Neuronal stem cell (in vitro differentiated cells): ENCODE results near the gene GH1.
"Not testable (repeated sequence)": the region's sequence is repeated elsewhere in the genome, so short reads cannot be mapped to it uniquely, and the experiment has no call there.

Source experiments
- DNase-seq: peaks from one replicate; pipeline ENCODE4 v3.0.0-alpha.2; 2013; ENCODE audit warnings: low spot score
- H2AFZ ChIP-seq: one replicate; pipeline ENCODE4 v1.6.1; 2013; ENCODE audit warnings: mild to moderate bottlenecking, low read length, inconsistent platforms
- H2AK5ac ChIP-seq: 2 replicates; pipeline ENCODE4 v1.6.1; 2013; ENCODE audit warnings: low read depth, mild to moderate bottlenecking, inconsistent platforms, low read length, moderate library complexity, mixed read lengths
- H2BK120ac ChIP-seq: 2 replicates; pipeline ENCODE4 v1.6.1; 2013; ENCODE audit warnings: low read depth, mild to moderate bottlenecking, inconsistent platforms, low read length, moderate library complexity, mixed read lengths
- H2BK12ac ChIP-seq: one replicate; pipeline ENCODE4 v1.6.1; 2013; ENCODE audit warnings: low read length, inconsistent platforms
- H2BK15ac ChIP-seq: 2 replicates; pipeline ENCODE4 v1.6.1; 2013; ENCODE audit warnings: mild to moderate bottlenecking, low read length, inconsistent platforms, mixed read lengths
- H2BK5ac ChIP-seq: one replicate; pipeline ENCODE4 v1.6.1; 2013; ENCODE audit warnings: inconsistent platforms, mild to moderate bottlenecking, low read length, moderate library complexity
- H3K14ac ChIP-seq: one replicate; pipeline ENCODE4 v1.6.1; 2013; ENCODE audit warnings: low read length, inconsistent platforms
- H3K18ac ChIP-seq: 2 replicates; pipeline ENCODE4 v1.6.1; 2013; ENCODE audit warnings: low read length, inconsistent platforms
- H3K23ac ChIP-seq: 2 replicates; pipeline ENCODE4 v1.6.1; 2013; ENCODE audit warnings: low read depth, mild to moderate bottlenecking, mixed read lengths, low read length, inconsistent platforms; ENCODE audit not compliant: poor library complexity
- H3K27ac ChIP-seq: replicated peaks from 3 replicates; pipeline ENCODE4 v1.5.1; 2013; ENCODE audit warnings: low read length, inconsistent platforms
- H3K27me3 ChIP-seq, 3 experiments: 2 replicates each; pipeline ENCODE4 v1.6.1; 2013; ENCODE audit warnings: low read length in 3 of 3, mild to moderate bottlenecking in 2 of 3, inconsistent platforms in 1 of 3, low read depth in 1 of 3, mixed read lengths in 1 of 3, moderate library complexity in 1 of 3; ENCODE audit not compliant: control insufficient read depth in 3 of 3, insufficient read depth in 3 of 3
- H3K36me3 ChIP-seq, 2 donors: replicated peaks in 1 of 2; 2 replicates each; pipeline ENCODE4 v1.6.1; 2013; ENCODE audit warnings: low read length in 2 of 2; ENCODE audit not compliant: control insufficient read depth in 2 of 2, insufficient read depth in 2 of 2
- H3K4ac ChIP-seq: 2 replicates; pipeline ENCODE4 v1.6.1; 2013; ENCODE audit warnings: inconsistent platforms, mild to moderate bottlenecking, low read length, moderate library complexity
- H3K4me1 ChIP-seq, 2 donors: 1 replicate in 1 of 2; 2 replicates in 1 of 2; pipeline ENCODE4 v1.6.1; 2013; ENCODE audit warnings: low read length in 2 of 2, low read depth in 1 of 2; ENCODE audit not compliant: control insufficient read depth in 2 of 2, insufficient read depth in 1 of 2
- H3K4me2 ChIP-seq: one replicate; pipeline ENCODE4 v1.6.1; 2013; ENCODE audit warnings: mild to moderate bottlenecking, low read length, inconsistent platforms; ENCODE audit not compliant: insufficient read depth, poor library complexity, severe bottlenecking
- H3K4me3 ChIP-seq, 2 donors: 2 replicates each; pipeline ENCODE4 v1.5.1; 2013; ENCODE audit warnings: low read length in 2 of 2, mild to moderate bottlenecking in 2 of 2, inconsistent platforms in 1 of 2, moderate library complexity in 1 of 2
- H3K79me1 ChIP-seq: one replicate; pipeline ENCODE4 v1.6.1; 2013; ENCODE audit warnings: low read depth, mild to moderate bottlenecking, inconsistent platforms, low read length, moderate library complexity
- H3K9ac ChIP-seq: one replicate; pipeline ENCODE4 v1.6.1; 2013; ENCODE audit warnings: mild to moderate bottlenecking, low read depth, low read length, inconsistent platforms; ENCODE audit not compliant: poor library complexity
- H3K9me3 ChIP-seq, 2 donors: replicated peaks in 1 of 2; 2 replicates each; pipeline versions ENCODE3 to v1.6.1; 2013; ENCODE audit warnings: low read length in 2 of 2, mild to moderate bottlenecking in 2 of 2, inconsistent platforms in 1 of 2, low read depth in 1 of 2, mixed read lengths in 1 of 2, moderate library complexity in 1 of 2; ENCODE audit not compliant: control insufficient read depth in 2 of 2, insufficient read depth in 1 of 2
- H4K8ac ChIP-seq: one replicate; pipeline ENCODE4 v1.6.1; 2013; ENCODE audit warnings: low read depth, mild to moderate bottlenecking, inconsistent platforms, low read length, moderate library complexity
- H4K91ac ChIP-seq: one replicate; pipeline ENCODE4 v1.6.1; 2013; ENCODE audit warnings: low read length, low read depth, mild to moderate bottlenecking, inconsistent platforms; ENCODE audit not compliant: poor library complexity
- WGBS, 2 donors: extraction: QIAGEN DNeasy Blood & Tissue Kit; methylation state at CpG; one replicate each; pipeline ENCODE4 v1.1.7; 2013; ENCODE audit warnings: missing lambda C conversion rate in 2 of 2, mixed read lengths in 1 of 2; ENCODE audit not compliant: insufficient read length in 2 of 2, insufficient replicate concordance in 1 of 2; ENCODE audit errors: extremely low coverage in 2 of 2; 5-methylcytosine and 5-hydroxymethylcytosine counted together

GH1 gene

DNA sequence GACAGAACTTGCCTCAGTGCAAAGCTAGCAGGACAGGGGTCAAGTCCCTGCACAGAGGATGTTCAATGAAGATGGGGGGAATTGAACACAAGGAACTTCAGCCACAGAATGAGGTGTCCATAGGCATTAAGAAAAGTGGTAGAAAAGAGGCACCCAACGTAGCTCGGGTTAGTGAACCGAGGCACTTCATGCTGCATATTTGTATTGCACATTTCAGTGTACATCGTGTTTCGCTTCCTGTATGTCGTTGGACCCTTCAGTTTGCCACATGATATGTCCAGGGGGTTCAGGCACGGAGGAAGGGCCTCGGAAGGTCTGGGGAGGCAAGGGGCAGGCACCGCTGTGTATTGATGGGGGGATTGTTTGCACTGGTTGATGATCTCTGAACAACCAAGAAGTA is 40.2 kb downstream of the GH1 start:
- H3K79me1 ChIP-seq, H3K36me3 ChIP-seq, H3K4me3 ChIP-seq, H2BK120ac ChIP-seq, H3K27ac ChIP-seq, H2BK5ac ChIP-seq, H3K23ac ChIP-seq, H2BK12ac ChIP-seq, H3K4me2 ChIP-seq, H3K18ac ChIP-seq, H3K4me1 ChIP-seq, H2BK15ac ChIP-seq, H3K27me3 ChIP-seq, DNase-seq, H3K9ac ChIP-seq, H2AK5ac ChIP-seq, H2AFZ ChIP-seq, H3K14ac ChIP-seq, H4K91ac ChIP-seq, H4K8ac ChIP-seq, H3K9me3 ChIP-seq, H3K4ac ChIP-seq: not testable (repeated sequence)
- no CpG with 5 or more reads among the region's 9 CpGs for WGBS, 2 donors

DNA sequence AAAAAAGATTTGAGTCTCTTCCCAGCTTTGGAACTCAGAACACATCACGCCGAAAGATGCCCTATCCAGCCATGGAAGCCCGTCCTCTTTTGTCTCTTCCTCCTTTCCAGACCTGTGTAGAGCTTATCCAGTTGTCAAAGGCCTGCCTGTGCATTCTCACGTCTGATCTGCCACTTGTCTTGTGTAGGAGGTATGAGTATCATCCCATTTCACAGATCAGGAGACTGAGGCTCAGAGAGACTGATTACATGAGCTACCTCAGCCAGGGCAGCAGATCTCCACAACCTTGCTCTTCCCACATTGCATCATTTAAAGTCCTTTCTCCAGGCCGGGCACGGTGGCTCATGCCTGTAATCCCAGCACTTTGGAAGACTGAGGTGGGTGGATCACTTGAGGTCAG is 43.9 kb downstream of the GH1 start:
- not testable (repeated sequence) for H3K4me1 ChIP-seq, H3K27me3 ChIP-seq
- no CpG with 5 or more reads among the region's 6 CpGs for WGBS, 2 donors

DNA sequence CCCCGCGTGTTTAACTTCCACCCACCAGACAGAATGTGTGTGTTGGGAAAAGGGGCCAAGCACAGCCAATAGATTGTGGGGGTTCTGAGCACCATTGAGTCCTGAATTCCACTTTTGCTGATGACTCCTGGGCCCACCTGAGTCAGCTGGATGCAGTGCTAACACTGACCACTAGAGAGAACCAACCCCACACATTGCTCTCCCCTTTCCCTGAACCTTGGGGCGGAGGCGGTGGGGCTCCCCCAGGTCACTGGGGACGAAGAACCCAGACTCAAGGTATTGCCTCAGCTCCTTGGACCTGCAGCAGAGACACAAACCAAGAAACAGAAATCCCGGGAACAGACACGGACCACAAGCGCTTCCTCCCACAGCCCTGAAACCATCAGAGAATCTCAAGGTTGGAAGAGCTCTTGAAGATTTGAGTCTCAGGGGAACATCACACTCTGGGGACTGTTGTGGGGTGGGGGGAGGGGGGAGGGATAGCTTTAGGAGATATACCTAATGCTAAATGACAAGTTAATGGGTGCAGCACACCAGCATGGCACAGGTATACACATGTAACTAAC is 44.5 kb downstream of the GH1 start:
- not testable (repeated sequence) for H2BK12ac ChIP-seq, H4K8ac ChIP-seq, H3K4ac ChIP-seq, H4K91ac ChIP-seq, H2AFZ ChIP-seq, H3K4me2 ChIP-seq, H3K9me3 ChIP-seq, H3K4me1 ChIP-seq, H3K79me1 ChIP-seq, H3K9ac ChIP-seq, H3K4me3 ChIP-seq, H3K23ac ChIP-seq, H3K27ac ChIP-seq, H3K36me3 ChIP-seq, H2BK15ac ChIP-seq, H2BK5ac ChIP-seq, H2AK5ac ChIP-seq, H3K27me3 ChIP-seq, H3K14ac ChIP-seq, H3K18ac ChIP-seq, DNase-seq, H2BK120ac ChIP-seq
- WGBS, 2 donors: no CpG with 5 or more reads among the region's 8 CpGs

More for the DNA sequence above, 43.9 kb downstream of the GH1 start:
- H2BK120ac ChIP-seq, DNase-seq, H2AK5ac ChIP-seq, H3K4me2 ChIP-seq, H3K23ac ChIP-seq, H2AFZ ChIP-seq, H3K9me3 ChIP-seq, H3K36me3 ChIP-seq, H4K91ac ChIP-seq, H2BK5ac ChIP-seq, H3K79me1 ChIP-seq, H3K18ac ChIP-seq, H3K9ac ChIP-seq, H2BK12ac ChIP-seq, H3K27ac ChIP-seq, H3K4ac ChIP-seq, H3K14ac ChIP-seq, H4K8ac ChIP-seq, H2BK15ac ChIP-seq, H3K4me3 ChIP-seq: not testable (repeated sequence)

DNA sequence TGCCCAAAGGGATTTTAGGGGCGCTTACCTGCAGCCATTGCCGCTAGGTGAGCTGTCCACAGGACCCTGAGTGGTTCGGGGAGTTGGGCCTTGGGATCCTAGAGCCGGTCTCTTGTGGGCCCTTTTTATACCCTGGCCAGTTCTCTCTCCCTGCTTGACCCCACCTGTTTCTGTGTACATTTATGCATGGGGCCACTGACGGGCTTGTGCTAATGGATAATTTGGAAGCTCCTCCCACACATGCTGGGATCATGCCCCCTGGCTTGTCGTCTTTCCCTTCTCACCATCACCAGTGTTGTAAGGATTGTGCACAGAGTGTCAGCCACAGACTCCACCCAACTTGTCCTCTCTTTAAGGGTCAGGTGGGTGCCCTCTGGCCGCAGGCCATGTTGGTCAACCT is 45.1 kb downstream of the GH1 start, which contains the start of gene CSH2:
CSH2 (minus strand) TSS at position 101 of the 400 bp plus-strand sequence; CDS start at position 38, 63 bp downstream.
- H4K91ac ChIP-seq, H2BK120ac ChIP-seq, H3K4me1 ChIP-seq, H3K18ac ChIP-seq, H3K23ac ChIP-seq, H2AFZ ChIP-seq, H3K4me3 ChIP-seq, H3K9ac ChIP-seq, H3K79me1 ChIP-seq, H3K36me3 ChIP-seq, H3K14ac ChIP-seq, H2BK15ac ChIP-seq, H3K9me3 ChIP-seq, H3K27me3 ChIP-seq, H3K4me2 ChIP-seq, H2AK5ac ChIP-seq, H2BK5ac ChIP-seq, H4K8ac ChIP-seq, H3K4ac ChIP-seq, H2BK12ac ChIP-seq, DNase-seq, H3K27ac ChIP-seq: not testable (repeated sequence)
- no CpG with 5 or more reads among the region's 7 CpGs for WGBS, 2 donors
